Middle frontal gyrus (tissue), 1 donor: ENCODE data around the gene PVALEF.
"Not testable (repeated sequence)": the region's sequence is repeated elsewhere in the genome, so short reads cannot be mapped to it uniquely, and the experiment has no call there.

Source experiments
- DNase-seq: peaks from one replicate; pipeline ENCODE4 v3.0.0-alpha.2; 2015; ENCODE audit warnings: low spot score; ENCODE audit errors: extremely low spot score

Gene PVALEF

DNA sequence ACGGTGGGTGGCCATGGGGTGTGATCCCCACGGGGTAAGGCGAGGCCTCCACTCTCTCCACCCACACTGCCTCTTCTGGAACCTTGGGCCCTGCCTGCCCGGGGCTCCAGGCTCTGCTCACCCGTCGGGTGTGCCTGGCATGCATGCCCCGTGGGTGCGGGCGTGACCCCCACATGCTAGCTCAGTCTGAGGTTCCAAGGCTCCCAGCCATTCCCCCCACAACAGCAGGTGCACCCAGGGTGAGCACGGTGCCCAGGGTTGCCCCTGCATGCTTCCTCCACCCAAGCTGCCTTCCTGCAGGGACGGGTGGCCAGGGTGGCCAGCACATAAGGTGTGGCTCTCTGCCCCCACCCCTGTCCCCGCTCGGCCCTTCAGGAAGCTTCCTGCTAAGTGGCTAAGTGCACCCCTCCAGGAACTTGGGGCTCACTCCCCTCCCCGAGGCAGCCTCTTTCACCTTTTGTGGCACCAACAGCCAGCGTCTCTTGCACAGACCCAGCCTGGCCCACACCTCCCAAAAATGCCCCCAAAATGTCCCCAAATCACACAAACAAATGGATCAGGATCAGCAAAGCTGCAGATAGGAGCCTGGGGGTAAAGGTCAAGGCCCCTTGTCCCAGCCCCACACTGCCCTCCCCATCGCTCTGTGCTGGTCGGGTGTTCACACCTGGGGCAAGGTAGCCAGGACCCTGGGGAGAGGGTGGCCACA lies 21.4 kb upstream of the PVALEF start:
- DNase-seq = no peak

DNA sequence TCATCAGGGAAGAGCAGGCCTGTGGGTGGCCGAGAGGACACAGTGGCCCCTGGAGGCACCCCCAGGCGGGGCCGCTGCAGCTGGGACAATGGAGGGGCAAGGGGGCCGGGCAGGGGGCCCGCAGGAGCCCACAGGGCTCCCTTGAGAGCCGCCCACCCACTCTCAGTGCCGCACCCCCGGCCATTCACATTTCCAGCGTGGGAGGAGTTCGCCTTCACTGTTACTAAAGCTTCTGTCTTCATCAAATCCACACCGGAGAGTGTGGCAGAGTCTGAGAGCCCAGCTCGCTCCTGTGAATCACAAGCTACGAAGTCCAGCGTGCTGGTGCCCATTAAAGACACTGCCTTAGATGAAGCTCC lies 20.9 kb upstream of the PVALEF start:
- DNase-seq = no peak

DNA sequence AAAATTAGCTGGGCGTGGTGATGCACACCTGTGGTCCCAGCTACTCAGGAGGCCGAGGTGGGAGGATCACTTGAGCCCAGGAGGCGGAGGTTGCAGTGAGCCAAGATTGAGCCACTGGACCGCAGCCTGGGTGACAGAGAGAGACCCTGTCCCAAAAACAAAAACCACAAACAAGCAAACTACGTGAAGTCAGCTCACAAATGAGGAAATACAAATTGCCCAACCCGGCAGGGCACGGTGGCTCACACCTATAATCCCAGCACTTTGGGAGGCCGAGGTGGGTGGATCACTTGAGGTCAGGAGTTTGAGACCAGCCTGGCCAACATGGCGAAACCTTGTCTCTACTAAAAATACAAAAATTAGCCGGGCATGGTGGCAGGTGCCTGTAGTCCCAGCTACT lies 19.1 kb upstream of the PVALEF start:
- DNase-seq = not testable (repeated sequence)

DNA sequence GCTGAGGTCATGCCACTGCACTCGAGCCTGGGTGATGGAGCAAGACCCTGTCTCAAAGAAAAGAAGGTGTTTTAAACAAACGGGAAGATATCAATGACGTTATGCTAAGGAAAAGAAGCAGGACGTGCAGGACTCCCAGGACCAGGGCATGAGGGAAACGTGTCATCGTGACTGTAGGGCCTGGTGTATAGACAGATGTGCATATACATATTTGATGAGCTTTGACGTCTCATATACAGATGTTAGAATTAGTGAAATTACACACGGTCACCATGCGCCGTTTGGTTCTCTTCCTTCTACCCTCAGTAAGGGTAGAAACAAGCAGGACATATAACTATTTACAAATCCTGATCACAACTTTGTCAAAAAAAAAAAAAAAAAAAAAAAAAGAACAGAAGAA lies 17.6 kb upstream of the PVALEF start:
- no peak for DNase-seq

DNA sequence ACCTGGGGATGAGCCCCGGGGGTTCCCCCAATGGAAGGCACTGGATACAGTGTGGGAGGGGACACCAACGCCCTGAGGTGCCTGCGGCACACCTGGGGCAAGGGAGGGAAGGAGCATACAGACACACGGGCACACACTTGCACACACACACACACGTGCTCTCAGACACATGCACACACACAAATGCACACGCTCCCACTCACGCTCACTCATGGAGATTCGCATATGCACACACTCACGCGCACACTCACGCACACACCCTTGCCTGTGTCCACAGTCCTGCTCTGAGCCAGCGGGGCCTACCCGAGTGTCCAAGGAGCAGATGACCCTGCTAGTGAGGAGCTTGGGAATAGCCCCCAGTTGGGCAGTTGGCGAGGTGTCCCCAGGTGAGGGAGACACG lies 16.7 kb upstream of the PVALEF start:
- DNase-seq = no peak

DNA sequence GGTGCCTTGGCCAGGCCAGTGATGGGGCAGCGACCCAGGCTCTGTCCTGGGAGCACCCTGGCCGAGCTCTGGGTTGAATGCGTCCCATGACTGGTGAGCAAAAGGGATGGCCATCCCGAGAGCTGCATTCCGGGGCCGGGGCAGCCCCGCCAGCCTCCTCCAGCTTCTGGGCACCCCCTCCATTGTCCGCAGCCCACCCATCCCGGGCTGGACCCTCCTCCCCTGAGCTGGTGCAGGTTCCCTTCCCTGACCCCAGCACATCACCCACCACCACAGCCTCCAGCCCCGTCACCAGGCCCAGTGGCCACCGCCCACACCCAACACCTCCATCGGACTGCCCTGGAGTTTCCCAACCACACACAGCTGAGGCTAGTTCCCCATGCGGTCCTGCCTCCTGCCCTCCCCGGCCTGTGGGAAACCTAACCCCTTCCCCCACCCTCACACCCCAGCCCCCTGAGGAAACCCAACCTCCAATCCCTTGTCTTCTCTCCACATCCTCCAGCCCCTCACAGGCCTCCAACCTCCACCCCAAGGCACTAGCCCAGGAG lies 16.2 kb upstream of the PVALEF start:
- no peak for DNase-seq

DNA sequence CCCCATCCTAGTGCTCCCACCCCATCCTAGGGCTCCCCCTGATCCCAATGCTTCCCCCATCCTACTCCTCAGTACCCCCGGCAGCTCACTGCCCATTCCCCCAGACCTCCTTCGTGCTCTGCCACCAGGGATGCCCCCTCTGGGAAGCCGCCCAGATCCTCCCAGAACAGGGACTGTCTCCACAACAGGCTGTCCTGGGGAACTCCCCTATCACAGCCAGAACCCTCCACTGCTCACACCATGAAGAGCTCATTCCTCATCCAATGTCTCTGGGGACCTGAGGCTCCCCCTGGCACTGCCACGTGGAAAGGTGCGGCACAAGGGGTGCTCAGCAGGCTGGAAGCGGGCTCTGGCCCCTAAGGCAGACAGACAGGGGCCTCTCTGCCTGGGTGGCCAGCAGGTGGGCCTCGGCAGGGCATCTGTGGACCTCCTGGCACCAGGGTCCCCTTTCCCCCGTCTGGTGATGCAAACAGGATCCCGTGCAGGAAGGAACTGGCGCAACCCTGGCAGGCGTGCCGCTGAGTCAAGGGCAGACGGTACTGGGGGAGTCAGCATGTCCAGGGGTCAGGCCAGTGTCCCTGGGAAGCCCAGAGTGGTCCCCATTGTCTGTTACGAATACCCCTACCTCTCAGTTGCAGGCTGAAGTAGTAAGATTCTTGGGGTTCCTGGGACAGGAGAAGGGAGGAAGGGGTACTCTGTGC lies 14.8 kb upstream of the PVALEF start:
- DNase-seq = no peak

DNA sequence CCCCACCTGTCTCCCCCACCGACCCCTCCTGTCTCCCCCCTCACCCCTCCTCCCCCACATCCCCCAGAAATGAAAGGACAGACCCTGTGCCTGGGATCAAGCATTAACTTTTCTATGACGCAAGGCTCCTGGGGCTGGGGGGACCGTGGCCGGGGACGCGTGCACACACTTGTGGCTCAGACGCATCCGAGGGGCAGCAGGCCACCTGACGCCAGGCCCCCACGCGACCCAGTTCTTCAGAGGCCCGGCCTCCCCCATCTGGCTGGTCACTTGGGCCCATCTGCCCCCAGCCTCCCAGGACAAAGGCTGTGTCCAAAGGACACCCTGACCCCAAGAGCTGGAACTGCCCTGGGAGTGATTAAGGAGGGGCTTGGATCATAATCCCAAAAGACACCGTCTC lies 14.0 kb upstream of the PVALEF start:
- no peak for DNase-seq

DNA sequence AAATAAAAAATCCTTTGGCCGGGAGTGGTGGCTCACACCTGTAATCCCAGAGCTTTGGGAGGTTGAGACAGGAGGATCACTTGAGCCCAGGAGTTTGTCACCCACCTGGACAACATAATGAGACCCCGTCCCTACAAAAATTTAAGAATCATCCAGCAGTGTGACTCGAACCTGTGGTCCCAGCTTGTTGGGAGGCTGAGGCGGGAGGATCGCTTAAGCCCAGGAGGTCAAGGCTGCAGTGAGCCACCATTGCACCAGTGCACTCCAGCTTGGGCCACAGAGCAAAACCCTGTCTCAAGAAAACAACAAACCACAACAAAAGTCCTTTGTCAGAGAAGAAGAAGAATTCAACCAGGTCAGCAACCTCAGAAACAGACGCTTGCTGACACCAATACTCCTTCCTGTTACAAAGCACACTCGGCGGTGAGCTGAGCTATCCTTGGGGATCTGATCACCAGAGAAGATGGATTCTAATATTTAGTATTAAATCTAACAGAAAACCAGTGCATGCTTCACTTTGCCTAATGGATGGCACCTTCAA lies 12.9 kb upstream of the PVALEF start:
- DNase-seq = no peak

DNA sequence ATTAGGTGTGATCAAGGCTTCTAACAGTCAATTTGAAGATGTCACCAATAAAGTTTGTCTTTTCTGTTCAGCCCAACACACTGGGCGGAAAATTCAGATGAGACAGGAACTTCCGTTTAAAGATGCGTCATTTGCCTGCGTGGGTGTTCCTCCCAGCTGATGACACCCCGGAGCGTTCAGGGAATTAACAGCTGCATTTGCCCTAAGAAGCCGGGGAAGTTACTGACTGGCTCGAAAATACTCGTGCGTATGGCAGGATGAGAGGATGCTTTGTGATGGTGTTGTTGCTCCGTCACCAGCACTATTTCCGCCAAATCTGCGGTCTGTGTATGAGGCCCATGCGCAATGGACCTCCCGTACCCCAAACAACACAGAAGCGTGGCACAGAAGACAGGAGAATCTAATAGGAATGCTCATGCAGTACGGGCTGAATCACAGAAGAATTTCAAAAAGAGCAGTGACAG lies 11.9 kb upstream of the PVALEF start:
- peak; percentile 64 for DNase-seq

DNA sequence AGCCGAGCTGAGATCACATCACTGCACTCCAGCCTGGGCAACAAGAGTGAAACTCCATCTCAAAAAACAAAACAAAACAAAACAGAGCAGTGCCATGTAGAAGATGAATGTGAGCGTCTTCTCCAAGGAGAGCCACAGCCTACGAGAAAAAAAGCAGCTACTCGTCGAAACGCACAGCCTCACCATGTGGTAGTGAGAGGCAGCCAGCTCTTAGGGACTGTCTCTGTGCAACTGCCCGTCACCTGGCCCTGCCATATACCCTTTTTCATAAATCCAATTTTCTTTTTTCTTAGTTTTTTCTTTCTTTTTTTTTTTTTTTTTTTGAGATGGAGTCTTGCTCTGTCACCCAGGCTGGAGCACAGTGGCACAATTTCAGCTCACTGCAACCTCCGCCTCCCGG lies 11.3 kb upstream of the PVALEF start:
- not testable (repeated sequence) for DNase-seq

DNA sequence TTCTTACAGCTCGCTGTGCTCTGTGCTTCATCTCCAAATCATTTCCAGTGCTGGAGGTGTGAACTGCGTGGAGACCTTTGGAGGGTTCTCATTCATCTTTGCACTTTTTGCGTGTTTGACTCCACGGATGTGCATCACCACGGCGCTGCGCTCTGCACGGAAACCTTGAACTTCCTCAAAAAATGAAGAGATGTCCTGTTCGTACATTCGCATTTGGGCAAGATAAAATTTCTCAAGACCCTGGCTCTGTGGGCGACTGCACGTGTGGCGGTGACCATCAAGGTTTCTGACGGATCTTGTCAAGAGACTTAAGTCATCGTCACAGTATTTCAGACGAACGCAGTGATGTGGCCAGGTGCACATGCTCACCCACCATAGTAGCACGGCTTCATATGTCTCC lies 10.3 kb upstream of the PVALEF start:
- no peak for DNase-seq

DNA sequence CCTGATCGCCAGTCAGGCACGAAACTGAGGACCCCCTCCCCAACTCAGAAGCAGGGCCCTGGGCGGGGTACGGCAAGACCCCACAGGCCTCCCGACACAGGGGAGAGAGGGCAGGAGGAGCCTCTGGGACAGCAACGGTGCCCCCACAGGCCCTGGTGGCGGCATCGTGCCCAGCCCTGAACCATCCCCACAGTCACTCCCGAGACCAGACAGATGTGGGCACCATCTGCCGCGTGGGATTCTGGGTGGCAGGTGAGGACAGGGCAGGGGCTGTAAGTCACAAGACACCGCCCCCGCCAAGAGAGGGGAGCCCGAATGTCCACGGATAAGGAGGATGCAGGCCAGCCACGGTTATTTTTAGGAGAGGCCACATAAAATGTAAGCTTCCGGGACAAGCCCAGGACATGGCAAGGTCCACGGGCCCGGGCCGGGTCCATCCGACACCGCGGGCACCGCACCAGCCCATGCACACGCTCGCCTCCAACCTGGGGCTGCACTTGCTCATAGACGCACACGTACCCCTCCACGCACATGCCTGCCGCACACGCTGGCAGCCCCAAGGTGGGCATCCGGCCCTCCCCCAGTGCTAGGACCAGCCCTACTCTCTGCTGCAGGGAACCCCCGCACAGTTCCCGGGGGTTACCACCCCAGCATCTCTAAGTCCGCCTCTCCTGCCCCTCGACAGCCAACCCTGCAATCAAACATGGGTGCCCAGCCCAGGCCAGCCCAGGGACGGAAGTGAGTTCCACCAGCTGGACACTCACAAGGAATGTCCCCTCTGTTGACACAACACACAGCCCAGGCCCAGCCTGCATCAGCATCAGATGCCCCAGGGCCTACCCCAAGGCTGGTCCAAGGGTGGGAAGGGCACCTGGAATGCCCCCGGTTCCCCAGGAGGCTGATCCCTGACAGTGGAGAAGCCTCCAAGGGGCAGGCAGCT lies 8.2 kb upstream of the PVALEF start:
- DNase-seq = no peak

DNA sequence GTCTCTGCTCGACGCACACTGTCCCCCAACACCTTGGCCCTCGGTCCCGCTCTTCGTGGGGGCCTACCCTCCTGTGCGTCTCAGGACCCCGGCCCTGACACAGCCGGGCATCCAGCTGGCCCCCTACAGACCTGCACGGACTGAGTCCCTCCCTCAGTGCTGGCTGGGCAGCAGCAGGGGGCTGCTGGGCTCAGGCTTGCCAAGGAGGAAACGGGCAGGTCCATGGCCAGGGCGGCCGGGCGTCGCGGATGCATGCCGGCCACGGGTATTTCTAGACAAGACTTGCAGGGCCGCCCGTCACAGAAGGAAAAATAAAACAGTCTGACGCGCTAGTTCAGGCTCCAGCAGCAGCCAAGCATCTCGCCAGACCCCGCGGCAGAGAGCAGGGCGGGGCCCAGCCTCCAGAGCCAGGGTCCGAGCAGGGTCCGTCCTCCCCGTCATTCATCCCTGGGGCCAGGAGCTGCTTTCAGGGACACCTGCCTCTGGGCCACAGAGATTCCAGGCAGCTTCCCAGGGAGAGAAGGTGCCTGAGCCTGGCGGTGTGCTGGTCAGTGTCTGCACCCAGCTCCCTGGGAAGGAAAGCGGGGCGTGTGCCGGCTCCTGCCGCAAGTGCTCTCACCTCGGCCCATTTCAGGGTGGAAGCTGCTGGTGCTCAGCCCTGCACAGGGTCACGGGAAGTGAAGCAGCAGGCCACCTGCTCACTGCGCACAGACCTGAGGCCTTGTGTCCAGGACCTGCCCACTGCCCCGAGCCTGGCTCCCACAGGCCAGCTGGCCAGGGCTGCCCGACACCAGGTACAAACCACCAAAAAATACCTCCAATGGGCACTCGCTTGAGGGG lies 7.2 kb upstream of the PVALEF start:
- no peak for DNase-seq

DNA sequence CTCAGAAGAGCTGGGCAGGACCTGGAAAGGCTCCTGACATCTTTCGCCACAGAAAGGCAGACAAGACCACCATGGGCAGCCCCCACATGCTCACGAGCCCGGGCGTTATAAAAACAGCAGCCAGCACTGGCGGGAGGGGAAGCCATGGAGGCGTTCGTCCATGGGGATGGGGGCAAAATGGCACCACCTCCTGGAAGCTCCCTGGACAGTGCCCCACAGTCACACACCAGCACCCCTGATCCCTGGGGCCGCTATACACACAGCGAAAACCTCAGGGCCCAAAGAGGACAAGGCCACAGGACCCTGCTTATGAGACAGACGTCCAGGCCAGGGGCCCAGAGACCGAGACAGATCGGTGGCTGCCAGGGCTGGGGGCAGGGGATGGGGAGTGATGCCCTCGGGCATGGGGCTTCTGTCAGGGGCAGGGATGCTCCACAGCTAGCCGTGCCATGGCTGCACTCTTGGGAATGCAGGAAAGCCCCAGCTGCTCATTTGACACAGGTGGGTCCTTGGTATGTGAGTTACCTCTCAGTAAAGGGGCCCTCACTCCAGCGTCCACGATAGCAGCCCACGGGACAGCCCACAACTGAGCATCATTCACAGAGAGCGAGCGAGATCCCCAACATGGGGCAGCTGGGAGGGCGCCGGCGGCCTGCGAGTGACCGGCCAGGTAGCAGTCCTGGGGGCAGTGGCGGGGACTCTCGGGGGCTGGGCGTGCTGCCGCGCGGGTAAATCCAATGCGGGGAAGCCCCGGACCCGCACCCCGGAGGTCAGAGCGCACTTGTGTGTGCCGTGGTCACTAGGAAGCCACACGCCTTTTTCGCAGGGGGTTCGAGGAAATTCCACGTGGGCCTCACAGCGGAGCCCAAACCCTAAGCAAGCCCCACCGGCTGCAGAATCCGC lies 6.4 kb upstream of the PVALEF start:
- DNase-seq = no peak

DNA sequence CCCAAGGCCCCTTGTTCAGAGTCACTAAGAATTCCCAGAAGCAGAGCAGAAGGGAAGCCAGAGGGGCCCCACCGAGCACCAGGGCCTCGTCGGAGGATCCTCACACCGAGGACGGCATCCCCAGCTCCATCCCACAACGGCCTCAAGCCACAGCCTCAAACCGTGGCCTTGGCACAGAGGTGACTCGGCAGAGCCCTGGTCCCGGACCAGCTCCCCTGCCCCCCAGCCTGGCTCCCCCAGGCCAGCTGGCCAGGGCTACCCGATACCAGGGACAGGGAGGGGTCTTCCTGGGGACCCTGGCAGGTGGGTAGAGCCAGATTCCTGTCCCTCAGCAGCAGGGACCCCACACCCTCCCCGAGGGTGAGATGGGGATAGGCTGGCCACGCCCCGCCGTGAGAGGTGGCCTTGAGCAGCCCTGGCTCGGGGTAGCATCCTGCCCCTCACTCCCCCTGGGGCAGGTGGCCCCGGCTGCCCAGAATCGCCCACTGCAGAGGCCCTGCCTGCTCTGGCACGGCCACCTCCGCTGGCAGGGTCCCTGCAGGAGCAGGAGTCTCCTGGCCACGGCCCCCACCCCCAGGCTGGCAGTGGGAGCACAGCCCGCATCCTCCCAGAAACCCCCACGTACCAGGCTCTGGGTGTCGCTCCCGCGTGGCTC lies 5.6 kb upstream of the PVALEF start:
- no peak for DNase-seq

DNA sequence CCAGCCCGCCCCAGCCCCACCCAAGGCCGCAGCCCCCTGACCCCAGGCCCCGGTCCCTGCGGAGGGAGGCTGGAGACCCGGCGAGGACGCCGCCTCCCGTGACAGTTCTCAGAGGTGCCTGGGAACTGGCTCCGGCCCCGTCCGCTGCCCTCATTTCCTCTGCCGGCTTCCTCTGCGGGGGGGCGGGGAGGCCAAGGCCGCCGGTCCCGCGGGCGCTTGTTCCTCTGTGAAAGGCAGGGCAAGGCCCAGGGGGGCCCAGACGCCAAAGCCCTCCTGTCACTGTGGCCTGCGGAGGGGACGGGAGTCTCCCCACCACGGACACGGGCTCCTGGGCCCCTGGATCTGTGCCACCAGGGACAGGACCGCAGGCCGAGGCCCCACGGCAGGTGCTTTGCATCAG lies 5.0 kb upstream of the PVALEF start:
- DNase-seq = no peak

DNA sequence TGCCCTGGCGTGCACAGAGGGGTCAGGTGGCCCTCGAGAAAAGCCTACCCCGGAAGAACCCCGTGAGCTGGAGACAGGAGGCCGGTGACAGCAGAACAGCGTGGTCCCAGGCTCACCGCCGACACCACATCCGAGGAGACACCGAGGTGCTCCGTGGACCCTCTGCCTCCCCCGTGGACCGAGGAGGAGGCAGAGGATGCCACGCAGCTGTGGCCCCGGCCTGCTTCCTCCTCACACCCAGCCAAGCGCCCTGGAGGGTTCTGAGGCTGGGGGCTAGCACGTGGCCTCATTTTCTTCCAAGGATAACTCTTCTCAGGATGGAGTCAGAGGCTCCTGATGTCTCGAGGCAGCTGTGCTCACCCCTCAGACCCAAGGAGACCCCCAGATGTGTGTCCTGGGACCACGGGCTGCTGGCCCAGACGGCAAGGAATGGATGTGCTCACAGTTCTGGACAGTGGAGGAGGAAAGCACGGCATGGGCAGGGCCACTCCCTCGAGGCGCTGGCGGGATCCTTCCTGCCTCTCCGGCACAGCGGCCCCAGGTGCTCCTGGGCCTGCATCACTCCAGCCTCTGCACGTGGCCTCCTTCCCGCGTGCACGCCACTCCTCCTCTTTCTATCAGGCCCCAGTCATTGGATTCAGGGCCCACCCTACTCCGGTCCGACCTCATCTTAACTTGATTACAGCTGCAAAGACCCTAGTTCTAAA lies 4.4 kb upstream of the PVALEF start:
- no peak for DNase-seq
